ENCODE measurements around the gene PCGF2.
"Not testable (repeated sequence)": the region's sequence is repeated elsewhere in the genome, so short reads cannot be mapped to it uniquely, and the experiment has no call there.

Gene PCGF2

GRCh38 chr17:38794221-38794620, 46.1 kb upstream of the PCGF2 start:
- Histone ChIP-seq H3K4me1 (ENCODE audit: control insufficient read depth, insufficient read depth, low read length) (peaks cover 17% of the 10 kb centered on the region), H3K27ac (ENCODE audit: extremely low read depth, low read depth, low read length) (no peak overlapping the region), H3K4me3 (ENCODE audit: low read depth, low read length) (no peak overlapping the region), H3K9me3 (ENCODE audit: control insufficient read depth, insufficient read depth, low read depth, low read length) (no peaks in the 10 kb centered on the region), H3K36me3 (ENCODE audit: control insufficient read depth in 2 of 2, insufficient read depth in 1 of 2, low read length in 2 of 2) (peaks cover 36 to 46% of the 10 kb centered on the region in 2 experiments)
- TF ChIP-seq ZBTB48 (tag by site-specific recombination; IDR thresholded peaks at IDR 0.05): no peak
- TF ChIP-seq BCL11A (tag by site-specific recombination; IDR thresholded peaks at IDR 0.05; ENCODE audit: low read depth): no peak
- TF ChIP-seq ZNF830 (tag by site-specific recombination; IDR thresholded peaks at IDR 0.05; ENCODE audit: low read depth): no peak
- no peak for TF ChIP-seq ZNF48 (tag by site-specific recombination; IDR thresholded peaks at IDR 0.05)
- no peak for TF ChIP-seq SCRT2 (tag by site-specific recombination; IDR thresholded peaks at IDR 0.05)
- TF ChIP-seq ZNF692 (tag by site-specific recombination; IDR thresholded peaks at IDR 0.05): no peak
- no peak for TF ChIP-seq ZNF175 (tag by site-specific recombination; IDR thresholded peaks at IDR 0.05)
- TF ChIP-seq ZNF580 (tag by site-specific recombination; IDR thresholded peaks at IDR 0.05): no peak
- TF ChIP-seq ZNF558 (tag by site-specific recombination; IDR thresholded peaks at IDR 0.05): no peak
- no peak for TF ChIP-seq ZNF529 (tag by site-specific recombination; IDR thresholded peaks at IDR 0.05; ENCODE audit: insufficient replicate concordance)
- TF ChIP-seq REPIN1 (tag by site-specific recombination; IDR thresholded peaks at IDR 0.05; ENCODE audit: low read depth): no peak
- no peak for TF ChIP-seq SP7 (tag by site-specific recombination; IDR thresholded peaks at IDR 0.05)
- TF ChIP-seq SCRT1 (tag by site-specific recombination; IDR thresholded peaks at IDR 0.05; ENCODE audit: borderline replicate concordance): no peak
- no peak for TF ChIP-seq ZNF324 (tag by site-specific recombination; IDR thresholded peaks at IDR 0.05)
- ChIA-PET CTCF (interaction anchor here (0.6 to 0.7 kb wide), 2 partner anchors 358 to 654 kb away, joined by 5 read pairs; no protein-coding TSS in a partner anchor), POLR2A (interaction anchor here (0.6 to 0.7 kb wide), 4 partner anchors 31 to 433 kb away, joined by 3 to 8 read pairs (median 4); no protein-coding TSS in a partner anchor)

- H3K36me3 ChIP-seq (ENCODE audit: control insufficient read depth in 2 of 2, insufficient read depth in 1 of 2, low read length in 2 of 2): peaks cover 38 to 48% of the 10 kb centered on the region in 2 experiments
- no peak overlapping the region for H3K4me3 ChIP-seq (ENCODE audit: low read depth, low read length)
- no peaks in the 10 kb centered on the region for H3K9me3 ChIP-seq (ENCODE audit: control insufficient read depth, insufficient read depth, low read depth, low read length)
- ChIA-PET POLR2A (no interaction called here), CTCF (no interaction called here)
- no peak overlapping the region for H3K27ac ChIP-seq (ENCODE audit: extremely low read depth, low read depth, low read length)
- H3K4me1 ChIP-seq (ENCODE audit: control insufficient read depth, insufficient read depth, low read length): peaks cover 6% of the 10 kb centered on the region; the same call in 1 of the 2 replicates
- TF ChIP-seq ZNF362 (tag by site-specific recombination; IDR thresholded peaks at IDR 0.05) (peak; percentile 90), GLI4 (tag by site-specific recombination; IDR thresholded peaks at IDR 0.05) (peak; percentile 94), ZNF561 (tag by site-specific recombination; IDR thresholded peaks at IDR 0.05; ENCODE audit: borderline replicate concordance) (no peak)
These were observed 43.0 kb upstream of the PCGF2 start for GRCh38 chr17:38791162-38791561.

GRCh38 chr17:38790148-38790707, 42.1 kb upstream of the PCGF2 start:
- H3K36me3 ChIP-seq (ENCODE audit: control insufficient read depth in 2 of 2, insufficient read depth in 1 of 2, low read length in 2 of 2): peaks cover 38 to 49% of the 10 kb centered on the region in 2 experiments
- POLR2A ChIA-PET; H3K4me1 ChIP-seq (ENCODE audit: control insufficient read depth, insufficient read depth, low read length); H3K9me3 ChIP-seq (ENCODE audit: control insufficient read depth, insufficient read depth, low read depth, low read length); H3K27ac ChIP-seq (ENCODE audit: extremely low read depth, low read depth, low read length); H3K4me3 ChIP-seq (ENCODE audit: low read depth, low read length): not testable (repeated sequence)
- TF ChIP-seq PRDM10 (tag by site-specific recombination; IDR thresholded peaks at IDR 0.05) (0 out of 2 replicates have a peak, but pooled peaks have one; percentile 17), ZNF121 (tag by site-specific recombination; IDR thresholded peaks at IDR 0.05) (peak; percentile 89)
- CTCF ChIA-PET: interaction anchor here (0.6 kb wide), 1 partner anchor 13 kb away, joined by 3 read pairs; no protein-coding TSS in a partner anchor
